Tibial nerve (tissue), 3 donors: Measurements from ENCODE around the gene STAMBPL1.

Experiments used
- POLR2A ChIP-seq, 2 donors: fragments of 450-650 bp; IDR thresholded peaks; one replicate each; pipeline ENCODE4 v1.6.1; 2017; ENCODE audit warnings: antibody characterized with exemption in 2 of 2, mild to moderate bottlenecking in 2 of 2, moderate library complexity in 2 of 2
- TF ChIP-seq, protein P1 (sequence below), 5 experiments: fragments of 200-600 bp in 3 of 5; fragments of 450-650 bp in 2 of 5; sonication (generic) in 3 of 5; IDR thresholded peaks; one replicate each; pipeline ENCODE4 v1.5.1; 2016 to 2019; ENCODE audit warnings: antibody characterized with exemption in 5 of 5, mild to moderate bottlenecking in 3 of 5, moderate library complexity in 2 of 5

DNA sequence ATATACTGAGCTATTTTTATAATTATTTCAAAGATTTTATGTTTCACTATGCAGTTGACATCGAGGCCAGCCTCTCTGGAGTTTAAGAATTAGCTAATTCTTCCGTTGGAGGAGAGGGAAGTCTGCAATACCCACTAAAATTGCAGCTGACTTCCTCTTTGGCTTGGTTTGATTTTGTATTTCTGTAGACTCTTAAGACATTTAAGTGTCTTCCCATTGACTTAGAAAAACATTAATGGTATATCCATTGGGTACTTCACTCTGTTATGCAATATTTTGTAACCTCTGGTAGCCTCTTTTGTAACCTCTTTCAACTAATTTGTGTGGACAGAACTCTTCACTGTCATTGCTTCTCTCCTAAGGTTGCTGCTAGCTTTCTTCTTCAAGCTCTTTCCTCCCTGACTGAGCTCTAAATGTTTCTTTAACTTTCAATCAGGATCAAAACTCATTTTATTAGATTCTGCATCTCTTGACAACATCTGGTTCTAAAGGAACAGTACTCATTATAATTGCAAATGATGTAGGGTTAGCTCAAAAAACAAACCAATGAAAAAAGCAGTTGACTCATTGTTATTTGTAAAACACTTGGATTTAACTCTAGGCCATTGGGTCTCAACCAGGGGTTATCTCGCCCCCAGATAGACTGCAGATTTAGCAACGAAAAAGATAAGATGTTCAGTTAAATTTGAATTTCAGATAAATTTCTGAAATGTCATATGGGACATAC lies 26.7 kb upstream of the STAMBPL1 start:
- TF ChIP-seq, protein P1, sequence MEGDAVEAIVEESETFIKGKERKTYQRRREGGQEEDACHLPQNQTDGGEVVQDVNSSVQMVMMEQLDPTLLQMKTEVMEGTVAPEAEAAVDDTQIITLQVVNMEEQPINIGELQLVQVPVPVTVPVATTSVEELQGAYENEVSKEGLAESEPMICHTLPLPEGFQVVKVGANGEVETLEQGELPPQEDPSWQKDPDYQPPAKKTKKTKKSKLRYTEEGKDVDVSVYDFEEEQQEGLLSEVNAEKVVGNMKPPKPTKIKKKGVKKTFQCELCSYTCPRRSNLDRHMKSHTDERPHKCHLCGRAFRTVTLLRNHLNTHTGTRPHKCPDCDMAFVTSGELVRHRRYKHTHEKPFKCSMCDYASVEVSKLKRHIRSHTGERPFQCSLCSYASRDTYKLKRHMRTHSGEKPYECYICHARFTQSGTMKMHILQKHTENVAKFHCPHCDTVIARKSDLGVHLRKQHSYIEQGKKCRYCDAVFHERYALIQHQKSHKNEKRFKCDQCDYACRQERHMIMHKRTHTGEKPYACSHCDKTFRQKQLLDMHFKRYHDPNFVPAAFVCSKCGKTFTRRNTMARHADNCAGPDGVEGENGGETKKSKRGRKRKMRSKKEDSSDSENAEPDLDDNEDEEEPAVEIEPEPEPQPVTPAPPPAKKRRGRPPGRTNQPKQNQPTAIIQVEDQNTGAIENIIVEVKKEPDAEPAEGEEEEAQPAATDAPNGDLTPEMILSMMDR (IDR thresholded peaks at IDR 0.05), result no peak
- TF ChIP-seq POLR2A (IDR thresholded peaks at IDR 0.05), result no peak
